ENCODE results near the gene TXLNG.

Gene TXLNG

DNA sequence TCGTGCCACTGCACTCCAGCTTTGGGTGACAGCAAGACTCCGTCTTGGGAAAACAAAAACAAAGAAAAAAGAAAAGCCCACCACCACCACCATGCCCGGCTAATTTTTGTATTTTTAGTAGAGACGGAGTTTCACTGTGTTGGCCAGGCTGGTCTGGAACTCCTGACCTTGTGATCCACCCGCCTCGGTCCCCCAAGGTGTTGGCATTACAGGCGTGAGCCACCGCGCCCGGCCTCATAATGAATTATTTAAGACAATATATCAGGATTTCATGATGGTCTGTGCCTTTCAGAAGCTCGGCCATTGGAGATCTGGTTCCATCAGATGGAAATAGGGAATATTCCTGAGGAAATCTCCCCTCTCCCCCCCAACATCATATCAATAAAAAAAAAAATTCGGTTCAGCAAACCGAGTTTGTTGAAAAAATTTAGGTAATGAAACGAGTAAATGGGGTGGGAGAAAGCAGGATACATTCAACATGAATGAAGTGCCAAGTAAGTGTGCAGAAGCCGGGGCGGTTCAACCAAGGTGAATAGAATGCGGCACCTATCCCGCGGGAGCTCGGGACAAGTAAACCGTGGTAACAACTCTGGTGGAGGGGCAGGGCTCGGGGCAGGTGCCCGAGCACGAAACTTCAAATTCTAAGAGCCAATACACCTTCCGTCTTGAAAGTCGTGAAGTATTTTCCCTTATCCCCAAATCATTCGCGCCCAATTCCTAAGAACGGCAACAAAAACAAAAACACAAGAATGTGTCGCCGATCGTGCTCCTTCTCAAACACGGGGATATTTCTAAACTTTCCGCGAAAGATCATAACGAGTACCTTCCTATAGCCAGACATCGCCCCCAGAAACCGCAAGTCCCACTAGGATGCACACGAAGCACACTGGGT lies 773 bp upstream of the TXLNG start:
- peak in 4 of 51 donors; percentile 1 to 6 (median 2) for DNase-seq

DNA sequence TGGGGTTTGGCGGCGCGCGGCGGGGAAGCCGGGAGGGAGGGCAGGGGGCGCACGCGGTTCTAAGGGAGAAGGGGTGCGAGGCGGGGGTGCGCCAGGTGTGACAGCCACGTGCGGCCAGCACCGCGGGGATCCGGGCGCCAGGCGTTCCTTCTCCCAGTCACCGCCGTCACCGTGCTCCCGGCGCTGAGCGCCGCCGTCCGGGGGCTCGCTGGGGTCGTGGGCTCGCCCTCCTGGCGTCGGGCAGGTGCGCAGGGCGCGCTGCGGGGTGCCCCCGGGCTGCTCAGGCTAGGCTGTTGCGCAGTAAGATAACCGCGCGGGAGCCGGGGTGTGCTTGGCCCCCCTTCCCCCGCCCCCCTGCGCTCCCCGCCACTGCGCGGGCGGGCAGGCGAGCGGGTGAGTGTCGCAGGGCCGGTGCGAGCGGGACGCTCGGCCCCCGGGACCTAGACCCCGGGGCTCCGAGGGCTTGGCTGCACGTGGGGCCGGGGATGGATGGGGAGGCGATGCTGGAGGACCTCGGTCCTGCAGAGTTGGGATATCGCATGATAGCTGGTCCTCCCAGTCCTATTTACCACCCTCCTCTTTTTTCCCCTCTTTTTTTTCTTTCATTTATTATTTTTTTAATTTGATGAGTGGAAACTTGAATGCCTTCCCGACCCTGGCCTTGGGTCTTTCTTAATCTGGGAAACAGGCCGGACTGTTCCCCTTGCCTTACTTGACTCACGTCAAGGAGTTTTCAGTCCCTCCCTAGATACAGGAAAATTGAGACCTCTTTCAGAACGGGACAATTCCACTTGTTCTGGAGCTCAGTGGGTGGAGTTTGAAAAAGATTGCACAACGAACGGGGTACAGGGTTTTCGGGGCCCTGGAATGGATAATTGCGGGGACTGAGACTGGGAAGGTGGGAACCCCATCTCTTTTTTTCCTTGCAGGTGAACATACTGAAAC lies 797 bp downstream of the TXLNG start:
- DNase-seq, result peak in 21 of 51 donors; percentile 0 to 40 (median 11)

DNA sequence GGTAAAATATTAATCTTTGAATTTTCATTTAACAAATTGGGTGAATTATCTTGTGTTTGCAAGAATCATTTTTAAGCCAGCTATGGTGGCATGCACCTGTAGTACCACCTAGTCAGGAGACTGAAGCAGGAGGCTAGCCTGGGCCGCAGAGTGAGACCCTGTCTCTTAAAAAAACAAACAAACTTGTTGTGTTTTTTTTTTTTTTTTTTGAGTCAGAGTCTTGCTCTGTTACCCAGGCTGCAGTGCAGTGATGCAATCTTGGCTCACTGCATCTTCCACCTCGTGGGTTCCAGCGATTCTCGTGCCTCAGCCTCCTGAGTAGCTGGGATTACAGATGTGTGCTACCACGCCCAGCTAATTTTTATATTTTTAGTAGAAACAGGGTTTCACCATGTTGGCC lies 2.2 kb downstream of the TXLNG start:
- DNase-seq, result peak in 1 of 51 donors; percentile 0

DNA sequence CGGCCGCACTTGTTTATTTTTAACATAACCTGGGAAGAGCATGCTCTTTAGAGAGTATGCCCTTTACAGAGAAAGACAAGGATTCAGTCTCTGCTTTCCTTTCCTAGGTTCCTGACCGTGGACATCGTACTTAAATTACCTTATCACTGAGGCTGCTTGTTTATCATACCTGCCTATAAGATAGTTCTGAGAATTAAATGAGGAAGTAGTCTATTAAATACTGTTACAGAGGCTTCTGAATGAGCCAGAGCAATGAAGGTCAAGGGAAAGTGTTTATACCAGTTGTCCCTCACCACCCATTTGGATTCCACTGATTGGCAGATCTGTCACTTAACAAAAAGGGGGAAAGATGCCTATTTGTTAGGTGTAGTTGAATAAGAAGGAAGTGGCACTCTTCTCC lies 10.0 kb downstream of the TXLNG start:
- no peak for DNase-seq

DNA sequence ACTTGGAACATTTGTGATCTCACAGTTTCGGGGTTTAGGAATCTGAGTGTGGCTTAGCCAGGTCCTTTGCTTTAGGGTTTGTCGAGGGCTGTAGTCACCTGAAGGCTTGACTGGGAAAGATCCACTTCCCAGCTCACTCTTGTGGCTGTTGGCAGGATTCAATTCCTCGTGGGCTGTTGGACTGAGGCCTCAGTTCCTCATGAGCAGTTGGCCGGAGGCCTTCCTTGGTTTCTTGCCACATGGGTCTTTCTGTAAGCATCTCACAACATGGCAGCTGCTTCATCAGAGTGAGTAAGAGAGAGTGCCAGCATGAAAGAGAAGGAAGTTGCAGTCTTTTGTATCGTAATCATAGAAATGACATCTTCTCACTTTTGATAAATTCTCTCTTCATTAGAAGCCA lies 11.1 kb downstream of the TXLNG start:
- DNase-seq, result peak in 21 of 51 donors; percentile 0 to 34 (median 4)

DNA sequence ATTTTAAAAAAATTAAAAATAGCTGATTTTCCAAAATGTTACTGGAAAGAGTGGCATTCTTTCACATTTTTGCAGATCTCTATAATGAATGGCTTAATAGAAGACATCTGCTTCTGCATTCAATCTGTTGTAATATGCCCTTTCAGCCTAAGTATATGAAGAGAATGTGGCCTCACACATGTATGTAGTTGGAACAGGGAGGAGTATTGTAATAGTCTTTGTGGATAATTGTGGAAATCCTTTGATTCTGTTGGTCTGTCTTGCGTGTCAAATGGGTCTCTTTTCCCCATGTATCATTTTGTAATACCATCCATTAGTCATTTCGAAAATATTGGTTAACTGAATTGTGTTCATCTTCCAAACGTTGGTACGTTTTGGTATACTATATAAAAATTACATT lies 11.6 kb downstream of the TXLNG start:
- no peak for DNase-seq

DNA sequence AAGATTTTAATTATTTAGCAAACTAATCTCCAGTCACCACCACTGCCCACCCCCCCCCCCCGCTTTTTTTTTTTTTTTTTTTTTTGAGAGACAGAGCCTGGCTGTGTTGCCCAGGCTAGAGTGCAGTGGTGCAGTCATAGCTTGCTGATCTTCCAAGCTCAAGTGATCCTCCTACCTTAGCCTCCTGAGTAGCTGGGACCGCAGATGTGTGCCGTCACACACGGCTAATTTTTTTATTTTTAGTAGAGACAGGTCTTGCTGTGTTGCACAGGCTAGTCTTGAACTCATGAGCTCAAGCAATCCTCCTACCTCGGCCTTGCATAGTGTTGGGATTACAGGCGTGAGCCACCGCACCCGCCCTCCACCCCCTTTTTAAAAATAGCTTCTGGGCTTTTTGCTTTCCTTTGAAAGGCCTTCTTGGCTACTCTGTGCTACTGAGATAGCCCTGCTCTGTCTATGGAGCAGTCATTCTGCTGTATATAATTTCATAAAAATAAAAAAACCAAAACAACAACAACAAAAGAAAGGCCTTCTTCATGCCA lies 18.7 kb downstream of the TXLNG start:
- no peak for DNase-seq

DNA sequence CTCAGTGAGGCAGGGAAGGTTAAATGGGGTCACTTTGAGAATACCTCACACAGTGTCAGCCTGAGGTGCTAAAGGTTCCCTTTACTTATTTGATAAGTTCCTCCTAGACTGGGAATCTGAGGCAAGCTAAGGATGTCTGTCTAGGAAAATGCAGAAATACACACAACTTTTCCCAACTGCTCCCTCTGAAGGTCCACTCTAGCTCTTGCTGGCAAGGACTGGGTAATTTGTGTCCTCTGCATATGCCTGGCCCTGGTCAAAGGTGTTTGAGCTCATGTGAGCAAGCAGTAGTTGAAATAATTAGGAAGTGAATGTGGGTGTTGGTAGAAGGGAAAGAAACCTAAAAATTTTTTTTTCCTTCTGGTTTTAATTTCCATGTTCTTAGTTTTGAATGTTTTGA lies 21.3 kb downstream of the TXLNG start:
- DNase-seq, result no peak

DNA sequence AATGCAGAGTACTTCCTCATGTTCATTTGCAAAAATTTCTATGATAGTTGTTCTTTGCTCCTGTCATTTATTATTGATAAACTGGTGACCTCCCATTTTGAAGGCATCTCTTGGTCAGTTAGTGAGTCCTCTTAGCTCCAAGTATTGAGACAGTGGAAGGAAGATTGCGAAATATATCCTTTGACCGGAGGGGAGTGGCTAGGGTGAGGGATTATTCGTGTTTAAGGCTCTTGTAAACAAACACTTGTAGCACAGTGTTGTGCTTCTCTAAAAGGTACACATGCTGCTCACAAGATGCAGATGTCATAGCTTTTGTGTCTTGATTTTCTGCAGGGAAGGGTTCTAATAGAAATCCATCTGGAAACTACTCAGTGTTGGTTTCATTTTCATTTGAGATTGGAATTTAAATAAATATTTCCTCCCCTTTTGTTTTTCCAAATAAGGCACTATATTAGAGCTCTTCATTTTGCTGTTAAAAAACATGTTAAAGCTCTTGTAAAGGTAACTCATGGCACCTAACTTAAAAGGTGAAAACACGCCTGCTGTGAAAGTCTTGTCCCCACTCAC lies 21.8 kb downstream of the TXLNG start:
- DNase-seq, result no peak

DNA sequence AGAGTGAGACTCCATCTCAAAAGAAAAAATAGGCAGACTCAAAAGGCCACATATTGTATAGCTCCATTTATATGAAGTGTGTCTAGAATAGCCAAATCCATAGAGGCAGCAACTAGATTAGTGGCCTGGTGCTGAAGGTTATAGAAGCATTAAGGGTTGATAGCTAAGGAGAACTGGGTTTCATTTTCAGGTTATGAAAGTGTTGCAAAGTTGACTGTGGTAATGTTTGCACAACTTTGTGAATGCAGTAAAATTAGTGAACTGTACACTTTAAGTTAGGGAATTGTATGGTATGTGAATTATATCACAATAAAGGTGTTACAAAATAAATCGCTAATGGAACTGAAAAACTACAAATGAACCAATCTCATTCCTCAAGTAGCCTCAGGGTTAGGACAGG lies 28.3 kb downstream of the TXLNG start:
- no peak for DNase-seq

DNA sequence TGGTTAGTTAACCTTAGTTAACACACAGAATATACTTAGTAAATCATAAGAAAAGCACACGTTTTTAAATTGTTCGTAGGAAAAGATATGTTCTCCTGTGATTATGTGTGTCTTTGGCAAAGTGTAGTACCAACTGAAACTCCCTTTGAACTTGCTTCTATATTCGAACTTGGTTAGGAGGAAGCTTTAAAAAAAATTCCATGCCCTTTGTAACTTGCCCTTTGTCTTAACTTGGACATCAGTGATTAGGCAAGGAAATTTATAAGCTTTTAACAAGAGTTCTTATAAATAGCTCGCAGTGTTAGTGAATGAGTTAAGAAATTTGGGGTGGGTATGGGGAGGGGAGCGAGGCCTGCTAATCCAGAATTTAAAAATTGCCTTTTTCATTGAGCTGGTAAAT lies 33.4 kb downstream of the TXLNG start:
- DNase-seq, result no peak

DNA sequence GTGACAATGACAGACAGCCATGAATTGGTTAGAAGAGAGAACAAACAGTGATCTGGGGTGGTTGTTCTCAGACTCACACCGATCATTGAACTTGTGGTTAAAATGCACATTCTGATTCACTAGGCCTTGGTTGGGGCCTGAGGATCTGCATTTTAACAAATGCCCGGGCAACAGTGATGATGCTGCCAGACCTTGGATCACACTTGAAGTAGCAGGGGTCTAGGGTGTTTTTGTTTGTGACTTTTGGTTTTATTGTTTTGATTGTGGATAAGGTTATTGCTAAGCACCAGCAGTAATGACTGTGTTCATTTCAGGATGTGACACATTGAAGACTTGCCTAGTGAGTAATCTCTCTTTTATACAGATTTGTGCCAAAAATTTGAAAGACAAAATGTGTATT lies 36.5 kb downstream of the TXLNG start:
- no peak for DNase-seq

DNA sequence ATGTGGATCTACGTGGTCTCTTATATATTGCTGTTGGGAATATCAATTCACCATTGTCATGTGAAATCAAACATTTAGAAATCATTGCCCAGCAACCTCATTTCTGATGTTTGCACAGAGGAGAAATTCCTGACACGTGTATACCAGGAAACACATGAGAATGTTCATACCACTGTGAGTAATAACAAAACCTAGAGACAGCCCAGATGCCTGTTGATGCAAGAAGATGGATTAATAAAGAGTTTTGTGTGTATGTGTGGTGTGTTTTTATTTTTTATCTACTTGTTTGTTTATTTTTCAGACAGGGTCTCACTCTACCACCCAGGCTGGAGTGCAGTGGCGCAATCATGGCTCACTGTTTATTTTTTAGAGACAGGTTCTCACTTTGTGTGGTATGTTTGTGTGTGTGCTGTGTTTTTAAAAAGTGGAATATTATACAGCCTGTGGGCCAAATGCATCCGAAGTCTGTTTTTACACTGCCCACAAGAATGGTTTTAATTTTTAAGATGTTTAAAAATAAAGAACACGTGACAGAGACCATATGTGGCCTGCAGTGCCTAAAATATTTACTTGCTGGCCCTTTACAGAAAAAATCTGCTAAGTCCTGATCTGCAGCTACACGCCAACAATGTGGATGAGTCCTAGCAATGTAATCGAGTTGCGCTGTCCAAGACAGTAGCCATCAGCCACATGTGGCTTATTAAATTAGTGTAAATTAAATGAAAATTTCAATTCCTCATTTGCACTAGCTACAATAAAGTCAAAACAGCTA lies 39.2 kb downstream of the TXLNG start:
- DNase-seq, result no peak

DNA sequence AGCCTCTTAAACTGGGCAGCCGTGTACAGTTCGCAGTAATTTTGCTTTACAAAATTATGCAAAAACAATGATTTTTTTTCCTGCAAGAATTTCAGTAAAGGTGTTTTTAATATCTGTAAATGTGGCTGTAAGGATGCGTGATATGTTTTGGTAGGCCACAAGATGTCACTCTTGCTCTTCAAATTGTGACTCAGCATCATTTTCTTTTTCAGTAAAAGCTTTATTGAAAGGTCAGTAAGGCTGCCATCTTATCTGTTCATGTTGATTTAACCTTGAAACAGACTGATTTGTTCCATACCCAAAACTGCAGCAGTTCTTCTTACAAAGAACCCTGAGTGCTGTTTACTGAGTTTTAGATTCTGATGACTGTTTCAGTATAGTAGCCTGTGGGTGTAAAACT lies 39.9 kb downstream of the TXLNG start:
- DNase-seq, result peak in 2 of 51 donors; percentile 5 to 23

DNA sequence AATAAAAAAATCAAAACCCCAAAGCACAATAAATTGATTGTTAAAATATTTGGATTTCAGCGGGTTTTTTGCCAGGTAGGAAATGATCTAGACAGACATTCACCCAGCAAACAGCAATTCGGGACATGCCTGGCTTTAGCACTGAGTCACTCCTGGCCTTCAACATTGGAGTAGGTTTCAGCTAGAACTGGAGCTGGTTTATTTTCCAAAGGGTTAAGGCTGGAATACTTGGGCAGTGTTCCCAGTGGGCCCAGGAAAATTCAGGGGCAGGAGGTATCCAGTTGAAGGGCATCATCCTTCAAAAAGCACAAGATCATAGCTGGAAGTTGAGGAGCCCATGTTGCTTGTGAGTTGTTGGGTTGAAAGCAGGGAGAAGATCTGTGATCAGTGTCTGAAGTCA lies 41.0 kb downstream of the TXLNG start:
- DNase-seq, result no peak

DNA sequence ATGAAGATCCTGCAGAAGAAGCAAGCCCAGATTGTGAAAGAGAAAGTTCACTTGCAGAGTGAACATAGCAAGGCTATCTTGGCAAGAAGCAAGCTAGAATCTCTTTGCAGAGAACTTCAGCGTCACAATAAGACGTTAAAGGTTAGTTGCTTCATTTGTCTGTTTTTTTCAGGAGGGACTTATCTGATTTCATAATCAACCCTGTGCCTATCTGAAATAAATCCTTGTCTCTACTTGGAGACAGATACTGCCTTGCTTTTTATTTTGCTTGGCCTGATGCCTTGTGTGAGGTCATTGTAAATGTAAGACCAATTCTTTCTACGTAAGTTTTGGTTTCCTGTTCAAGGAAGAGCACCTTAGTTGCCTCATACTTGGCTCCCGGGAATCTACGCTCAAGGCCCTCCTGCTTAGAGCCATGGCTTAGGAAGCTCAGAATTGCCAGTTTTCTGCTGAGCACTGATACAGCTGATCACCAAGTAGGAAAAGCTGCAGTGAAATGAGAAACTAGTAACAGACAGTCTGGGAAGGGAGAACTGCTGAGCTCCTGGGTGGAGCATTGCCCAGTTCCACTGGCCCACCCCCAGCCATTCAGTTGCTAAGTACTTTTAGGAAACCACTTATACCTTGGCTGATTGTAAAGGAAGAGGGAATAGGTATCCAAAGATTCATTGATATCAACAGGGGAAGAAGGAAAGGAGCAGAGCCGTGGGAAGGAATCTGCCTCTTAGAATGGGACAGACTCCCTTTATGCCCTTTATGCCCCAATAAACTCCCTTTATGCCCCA lies 42.0 kb downstream of the TXLNG start:
- no peak for DNase-seq

DNA sequence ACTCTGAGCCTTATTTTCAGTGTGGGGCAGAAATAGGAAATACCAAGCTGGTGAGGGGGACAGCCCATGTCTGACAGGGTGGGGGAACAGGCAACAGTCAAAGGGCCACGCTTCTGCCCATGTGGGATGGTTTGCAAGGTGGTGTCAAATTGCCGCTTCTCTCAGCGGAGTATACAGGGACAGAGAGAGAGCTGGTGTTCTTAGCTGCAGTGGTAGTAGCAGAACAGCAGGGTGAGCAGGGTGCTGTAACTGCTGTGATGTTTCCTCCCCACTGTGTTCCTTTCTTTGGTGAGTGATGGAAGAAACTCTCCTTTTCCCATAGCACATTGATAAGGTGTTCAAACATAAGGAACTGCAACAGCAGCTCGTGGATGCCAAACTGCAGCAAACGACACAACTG lies 46.0 kb downstream of the TXLNG start:
- DNase-seq, result no peak

DNA sequence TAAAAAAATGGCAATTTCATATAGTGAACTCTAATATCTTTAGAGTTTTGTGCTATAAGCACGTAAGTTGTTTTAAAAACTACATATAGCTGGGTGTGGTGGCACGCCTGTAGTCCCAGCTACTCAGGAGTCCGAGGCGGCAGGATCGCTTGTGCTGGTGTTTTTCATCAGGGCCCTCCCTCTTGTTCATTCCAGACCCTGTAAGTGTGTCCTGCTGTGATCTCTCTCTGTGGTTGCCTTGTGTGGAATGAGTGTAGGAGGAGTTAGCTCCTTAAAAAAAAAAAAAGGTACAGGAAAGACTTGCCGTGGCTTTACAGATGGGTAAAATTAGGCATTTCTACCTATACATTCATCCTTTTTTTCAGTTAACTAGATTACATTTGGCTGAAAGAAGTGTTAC lies 48.5 kb downstream of the TXLNG start:
- no peak for DNase-seq

DNA sequence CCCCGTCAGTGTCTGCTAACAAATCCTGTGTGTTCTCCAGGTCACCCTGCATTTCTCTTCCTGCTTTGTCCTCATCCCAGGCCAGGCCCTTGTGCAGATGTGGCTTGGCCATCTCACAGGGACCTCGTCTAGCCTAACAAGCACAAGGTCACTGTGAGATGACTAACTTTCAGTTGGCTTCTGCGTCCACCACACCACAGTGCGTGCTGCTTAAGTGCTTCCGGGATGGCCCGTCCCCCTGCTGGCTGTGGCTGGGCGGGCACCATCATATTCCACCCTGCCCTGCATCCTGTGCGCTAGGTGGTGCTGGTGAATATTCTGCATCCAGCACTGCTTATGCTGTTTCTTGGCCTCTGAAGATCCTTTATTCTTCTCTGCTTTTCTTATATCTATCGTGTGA lies 50.1 kb downstream of the TXLNG start:
- DNase-seq, result no peak

Measured in hypothalamus (tissue), 51 donors.